A549 treated with DMSO at 1 μM for 4 hours (cell line): Measurements from ENCODE around the gene HEMGN. TPM values are rescaled to one million over a fixed set of nuclear protein-coding genes. Genes with fewer than 3 reads are reported as not detected.

ENCODE experiments used
- total RNA-seq: library from RNA; stranded (reverse); fragments of 200-300 nt; extraction: Qiagen RNA extraction; gene quantifications from 5 replicates; pipeline ENCODE4 v1.2.3, GENCODE V29; 2022; ENCODE audit warnings: low read depth

The HEMGN gene
- not detected in 5 replicates for total RNA-seq

GRCh38 chr9:97938081-97938644 lies at the start of gene HEMGN:
Gene HEMGN (minus strand): TSS chr9:97938172. CDS start chr9:97938136, 36 bp downstream.

GRCh38 chr9:97982683-97983588 lies 45.0 kb upstream of the HEMGN start, which contains the start of gene ANP32B:
Gene ANP32B (plus strand): TSS chr9:97983341. CDS start chr9:97983556, 215 bp downstream.

GRCh38 chr9:97921959-97922724 lies 15.8 kb downstream of the HEMGN start, which contains the start of gene TRMO:
Gene TRMO (minus strand): TSS chr9:97922500. CDS start chr9:97922493, 7 bp downstream.

Other genes with a start within 250 kb of the HEMGN start
- gene XPA, start 240.8 kb downstream of the HEMGN start, total RNA-seq = 12.1 to 14.5 TPM (median 13.4 TPM) in 5 replicates
- gene FOXE1, start 84.9 kb downstream of the HEMGN start, total RNA-seq = 3.5 to 4.3 TPM (median 4.0 TPM) in 5 replicates
- 12.3 to 16.9 TPM (median 13.8 TPM) in 5 replicates for gene TRMO, start 15.7 kb downstream of the HEMGN start, total RNA-seq
- gene ANP32B, start 45.2 kb upstream of the HEMGN start, total RNA-seq = 279 to 318 TPM (median 297 TPM) in 5 replicates
- gene NANS, start 118.6 kb upstream of the HEMGN start, total RNA-seq = 60.8 to 71.2 TPM (median 68.5 TPM) in 5 replicates
- 10.0 to 14.7 TPM (median 13.6 TPM) in 5 replicates for gene TRIM14, start 181.1 kb upstream of the HEMGN start, total RNA-seq